ENCODE results near the gene DIRAS1. TPM values are rescaled to one million over a fixed set of nuclear protein-coding genes. Genes with fewer than 3 reads are reported as not detected.

DIRAS1 gene
- polyA plus RNA-seq, 2 of the 4 experiments (the other 2 are of a cell fraction), result 2.5 to 4.3 TPM

GRCh38 chr19:2691951-2692350 is 29.2 kb downstream of the DIRAS1 start:
- H3K4me3 ChIP-seq, result no peak overlapping the region
- no peak overlapping the region for H3K27ac ChIP-seq
- no peak overlapping the region for H3K4me2 ChIP-seq
- TF ChIP-seq POLR2AphosphoS2 (conservative IDR thresholded peaks at IDR 0.05; ENCODE audit: low read length), result no peak
- no peak for TF ChIP-seq ZNF302 (CRISPR knock-in tag; IDR thresholded peaks at IDR 0.05)
- no peak for TF ChIP-seq CBX8 (IDR thresholded peaks at IDR 0.05)
- TF ChIP-seq CBX2 (IDR thresholded peaks at IDR 0.05; ENCODE audit: borderline replicate concordance, low read depth), result no peak
- TF ChIP-seq NFE2L2 (conservative IDR thresholded peaks at IDR 0.05; ENCODE audit: low read length), result no peak
- no peak for TF ChIP-seq SREBF2 (IDR thresholded peaks at IDR 0.05)
- TF ChIP-seq POLR2A (IDR thresholded peaks at IDR 0.05; ENCODE audit: low read length), result no peak
- TF ChIP-seq RARB (CRISPR knock-in tag; IDR thresholded peaks at IDR 0.05), result no peak
- no peak for TF ChIP-seq MYC (IDR thresholded peaks at IDR 0.05; ENCODE audit: borderline replicate concordance, low read length)
- TF ChIP-seq HOXA7 (CRISPR knock-in tag; IDR thresholded peaks at IDR 0.05), result no peak
- no peak for TF ChIP-seq ZC3H11A (IDR thresholded peaks at IDR 0.05)
- no peak for TF ChIP-seq MAFK (IDR thresholded peaks at IDR 0.05; ENCODE audit: partially characterized antibody)
- TF ChIP-seq HOXB5 (CRISPR knock-in tag; IDR thresholded peaks at IDR 0.05), result no peak
- no peak for TF ChIP-seq SMC3 (IDR thresholded peaks at IDR 0.05)
- ChIA-PET POLR2A (no interaction called here), CTCF (no interaction called here)
- H3K4me1 ChIP-seq, result no peaks in the 10 kb centered on the region
- ATAC-seq (no peak), DNase-seq (ENCODE audit: low read depth in 1 of 2, low spot score in 1 of 2) (no peak), FAIRE-seq (no peak)
- 71% methylated on average over 9 of the region's 9 CpGs for whole genome bisulfite sequencing (ENCODE audit: missing lambda C conversion rate)
- no peaks in the 10 kb centered on the region for H3K9me3 ChIP-seq

GRCh38 chr19:2690856-2691255 is 30.3 kb downstream of the DIRAS1 start:
- no peak for FAIRE-seq
- Histone ChIP-seq H3K4me3 (no peak overlapping the region), H3K9me3 (no peaks in the 10 kb centered on the region), H3K4me1 (no peaks in the 10 kb centered on the region), H3K4me2 (no peak overlapping the region), H3K27ac (no peak overlapping the region)
- ChIA-PET POLR2A (no interaction called here), CTCF (no interaction called here)
- WGBS (ENCODE audit: missing lambda C conversion rate), result 59% methylated on average over 11 of the region's 11 CpGs
- TF ChIP-seq, protein P1, sequence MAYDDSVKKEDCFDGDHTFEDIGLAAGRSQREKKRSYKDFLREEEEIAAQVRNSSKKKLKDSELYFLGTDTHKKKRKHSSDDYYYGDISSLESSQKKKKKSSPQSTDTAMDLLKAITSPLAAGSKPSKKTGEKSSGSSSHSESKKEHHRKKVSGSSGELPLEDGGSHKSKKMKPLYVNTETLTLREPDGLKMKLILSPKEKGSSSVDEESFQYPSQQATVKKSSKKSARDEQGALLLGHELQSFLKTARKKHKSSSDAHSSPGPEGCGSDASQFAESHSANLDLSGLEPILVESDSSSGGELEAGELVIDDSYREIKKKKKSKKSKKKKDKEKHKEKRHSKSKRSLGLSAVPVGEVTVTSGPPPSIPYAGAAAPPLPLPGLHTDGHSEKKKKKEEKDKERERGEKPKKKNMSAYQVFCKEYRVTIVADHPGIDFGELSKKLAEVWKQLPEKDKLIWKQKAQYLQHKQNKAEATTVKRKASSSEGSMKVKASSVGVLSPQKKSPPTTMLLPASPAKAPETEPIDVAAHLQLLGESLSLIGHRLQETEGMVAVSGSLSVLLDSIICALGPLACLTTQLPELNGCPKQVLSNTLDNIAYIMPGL (CRISPR knock-in tag; IDR thresholded peaks at IDR 0.05; ENCODE audit: borderline replicate concordance), result no peak
- TF ChIP-seq HOXB5 (CRISPR knock-in tag; IDR thresholded peaks at IDR 0.05), result no peak
- TF ChIP-seq HOXB13 (CRISPR knock-in tag; IDR thresholded peaks at IDR 0.05; ENCODE audit: low read depth), result no peak
- TF ChIP-seq NFE2L2 (conservative IDR thresholded peaks at IDR 0.05; ENCODE audit: low read length), result no peak
- no peak for TF ChIP-seq NR3C1 (IDR thresholded peaks at IDR 0.05)
- no peak for TF ChIP-seq ZC3H11A (IDR thresholded peaks at IDR 0.05)
- TF ChIP-seq GATA3 (IDR thresholded peaks at IDR 0.05; ENCODE audit: borderline replicate concordance), result no peak
- DNase-seq (ENCODE audit: low read depth in 1 of 2, low spot score in 1 of 2), result no peak
- no peak for ATAC-seq

DNA sequence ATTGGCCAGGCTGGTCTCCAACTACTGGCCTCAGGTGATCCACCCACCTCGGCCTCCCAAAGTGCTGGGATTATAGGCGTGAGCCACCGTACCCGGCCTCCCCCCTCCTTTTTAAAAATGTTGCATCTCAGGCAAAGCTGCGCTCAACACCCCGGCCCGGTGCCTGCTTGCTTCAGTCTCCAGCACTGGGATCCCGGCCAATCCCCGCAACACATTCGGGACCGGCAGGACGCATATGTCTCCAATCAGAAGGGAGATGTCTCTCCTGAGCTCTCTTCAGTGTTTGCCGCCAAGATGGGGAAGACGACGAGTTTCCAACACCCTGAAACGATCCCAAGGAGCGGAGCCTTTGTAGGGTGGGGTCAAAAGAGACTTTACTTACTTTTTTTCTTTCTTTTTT is 34.8 kb downstream of the DIRAS1 start:
- Histone ChIP-seq H3K4me3 (no peak overlapping the region), H3K27ac (no peak overlapping the region), H3K4me2 (no peak overlapping the region), H3K4me1 (no peaks in the 10 kb centered on the region), H3K9me3 (no peaks in the 10 kb centered on the region)
- TF ChIP-seq MAFK (IDR thresholded peaks at IDR 0.05; ENCODE audit: partially characterized antibody) (no peak), SREBF2 (IDR thresholded peaks at IDR 0.05) (no peak), TFCP2L1 (CRISPR knock-in tag; IDR thresholded peaks at IDR 0.05) (no peak), TP53 (CRISPR knock-in tag; IDR thresholded peaks at IDR 0.05) (no peak), CHD2 (IDR thresholded peaks at IDR 0.05; ENCODE audit: low read length, partially characterized antibody) (no peak), RFX5 (IDR thresholded peaks at IDR 0.05) (no peak), SMC3 (IDR thresholded peaks at IDR 0.05) (no peak), EHMT2 (IDR thresholded peaks at IDR 0.05; ENCODE audit: low read depth) (no peak), ZC3H11A (IDR thresholded peaks at IDR 0.05) (no peak), PHF8 (IDR thresholded peaks at IDR 0.05; ENCODE audit: borderline replicate concordance, low read depth) (no peak)
- TF ChIP-seq, protein P2, sequence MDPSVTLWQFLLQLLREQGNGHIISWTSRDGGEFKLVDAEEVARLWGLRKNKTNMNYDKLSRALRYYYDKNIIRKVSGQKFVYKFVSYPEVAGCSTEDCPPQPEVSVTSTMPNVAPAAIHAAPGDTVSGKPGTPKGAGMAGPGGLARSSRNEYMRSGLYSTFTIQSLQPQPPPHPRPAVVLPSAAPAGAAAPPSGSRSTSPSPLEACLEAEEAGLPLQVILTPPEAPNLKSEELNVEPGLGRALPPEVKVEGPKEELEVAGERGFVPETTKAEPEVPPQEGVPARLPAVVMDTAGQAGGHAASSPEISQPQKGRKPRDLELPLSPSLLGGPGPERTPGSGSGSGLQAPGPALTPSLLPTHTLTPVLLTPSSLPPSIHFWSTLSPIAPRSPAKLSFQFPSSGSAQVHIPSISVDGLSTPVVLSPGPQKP (IDR thresholded peaks at IDR 0.05; ENCODE audit: low read depth, low read length), result no peak
- TF ChIP-seq, protein P1 (CRISPR knock-in tag; IDR thresholded peaks at IDR 0.05; ENCODE audit: borderline replicate concordance), result no peak
- ATAC-seq (no peak), FAIRE-seq (no peak), DNase-seq (ENCODE audit: low read depth in 1 of 2, low spot score in 1 of 2) (no peak)
- ChIA-PET POLR2A (no interaction called here), CTCF (interaction anchor here (0.5 to 1.8 kb wide), 3 partner anchors 15 to 1201 kb away, joined by 3 to 8 read pairs (median 3); no protein-coding TSS in a partner anchor)
- 77% methylated on average over 17 of the region's 17 CpGs for WGBS (ENCODE audit: missing lambda C conversion rate)

All from A549 (cell line).